ENCODE data around the gene SLC2A11. TPM values are rescaled to one million over a fixed set of nuclear protein-coding genes. Genes with fewer than 3 reads are reported as not detected.

Gene SLC2A11
- total and polyA plus RNA-seq, 9 of the 15 experiments (the other 6 are each of a cell fraction or from before 2014, with no cell fraction given): 0.44 to 2.7 (median 2.1) TPM

GRCh38 chr22:23850136-23850611 is 7.5 kb upstream of the SLC2A11 start:
- no peak overlapping the region for H3K4me2 ChIP-seq (ENCODE audit: insufficient read depth, low read length)
- no peaks in the 10 kb centered on the region for H4K20me1 ChIP-seq (replicated peaks; ENCODE audit: control insufficient read depth, insufficient read depth, low read length)
- H3K36me3 ChIP-seq (ENCODE audit: control insufficient read depth, insufficient read depth, low read length): no peaks in the 10 kb centered on the region
- H2AFZ ChIP-seq (ENCODE audit: low read depth, low read length): no peak overlapping the region
- no peak for ATAC-seq
- ChIA-PET POLR2A (interaction anchor here (0.6 to 1.4 kb wide), 4 partner anchors 10 to 387 kb away, joined by 3 to 4 read pairs (median 3); no protein-coding TSS in a partner anchor), CTCF (ENCODE audit: low intra/inter-chr PET ratio) (interaction anchor here (1.4 to 1.8 kb wide), 3 partner anchors 82 to 308 kb away, joined by 3 to 17 read pairs (median 15); partner anchors contain the start of gene CHCHD10)
- H3K79me2 ChIP-seq (ENCODE audit: control insufficient read depth, insufficient read depth, low read length): no peaks in the 10 kb centered on the region
- BruUV-seq (replicated peaks): no TSS peak
- peaks cover 3 to 20% of the 10 kb centered on the region in 2 experiments; a peak in 3 of 5 replicates for H3K4me1 ChIP-seq (replicated peaks in 1 of 2; ENCODE audit: control insufficient read depth in 2 of 2, insufficient read depth in 2 of 2, low read length in 2 of 2)
- H3K4me3 ChIP-seq: no peak overlapping the region
- no peak for DNase-seq (ENCODE audit: extremely low read depth in 1 of 4, low spot score in 3 of 4)
- no peaks in the 10 kb centered on the region; a peak in 1 of 5 replicates for H3K27me3 ChIP-seq (ENCODE audit: control insufficient read depth in 2 of 2, insufficient read depth in 2 of 2, low read length in 2 of 2)
- no peaks in the 10 kb centered on the region for H3K9me1 ChIP-seq (ENCODE audit: control insufficient read depth, insufficient read depth, low read length)
- no peak overlapping the region for H3K27ac ChIP-seq (ENCODE audit: extremely low read depth, low read depth, low read length)
- intact Hi-C loops (cut with micrococcal nuclease) (no loop called here), in situ Hi-C loops (cut with MboI) (loop anchor here (5.0 to 25.0 kb wide), 2 partner anchors 308 to 538 kb away; no protein-coding TSS in a partner anchor)
- FAIRE-seq: no peak
- 0 out of 4 replicates have a peak overlapping the region, but pooled peaks of 1 of the 2 experiments have one; percentile 45 for H3K9ac ChIP-seq (ENCODE audit: insufficient read depth in 1 of 2, low read depth in 2 of 2, low read length in 2 of 2)
- H3K9me3 ChIP-seq (replicated peaks; ENCODE audit: control insufficient read depth, insufficient read depth, low read depth, low read length): no peaks in the 10 kb centered on the region
- TF ChIP-seq ZNF143 (CRISPR knock-in tag; IDR thresholded peaks at IDR 0.05) (no peak), HOMEZ (CRISPR knock-in tag; IDR thresholded peaks at IDR 0.05) (no peak), ZZZ3 (IDR thresholded peaks at IDR 0.05) (no peak), TCF3 (CRISPR knock-in tag; IDR thresholded peaks at IDR 0.05) (no peak), MEIS2 (IDR thresholded peaks at IDR 0.05; ENCODE audit: partially characterized antibody) (no peak), ELK3 (CRISPR knock-in tag; IDR thresholded peaks at IDR 0.05) (no peak), PRPF4 (IDR thresholded peaks at IDR 0.05; ENCODE audit: insufficient read depth, low read depth, low read length, poor library complexity, severe bottlenecking) (no peak), CHCHD3 (CRISPR knock-in tag; IDR thresholded peaks at IDR 0.05) (no peak), PHTF2 (CRISPR knock-in tag; IDR thresholded peaks at IDR 0.05) (no peak), E2F1 (CRISPR knock-in tag; IDR thresholded peaks at IDR 0.05) (no peak), KHSRP (IDR thresholded peaks at IDR 0.05) (no peak), MYNN (IDR thresholded peaks at IDR 0.05) (no peak), MYNN (CRISPR knock-in tag; IDR thresholded peaks at IDR 0.05) (no peak), USF1 (CRISPR knock-in tag; IDR thresholded peaks at IDR 0.05) (no peak), KLF6 (CRISPR knock-in tag; IDR thresholded peaks at IDR 0.05; ENCODE audit: borderline replicate concordance) (no peak), MAFG (tag; conservative IDR thresholded peaks at IDR 0.05) (no peak), ZBTB1 (CRISPR knock-in tag; IDR thresholded peaks at IDR 0.05; ENCODE audit: borderline replicate concordance, low read depth) (no peak), GATAD2A (IDR thresholded peaks at IDR 0.05) (no peak)
- WGBS (ENCODE audit: insufficient coverage, low coverage, missing lambda C conversion rate): 14% methylated on average over 11 of the region's 16 CpGs
